GM21576 (cell line): Measurements from ENCODE around the gene ATP10A.

Source experiments
- ATAC-seq: cut with Tn5 transposase; IDR thresholded peaks from one replicate; pipeline ENCODE4 v1.9.1; 2021; ENCODE audit warnings: mild to moderate bottlenecking, moderate library complexity; ENCODE audit not compliant: unreplicated experiment

ATP10A gene

GRCh38 chr15:25863111-25863967 lies at the start of gene ATP10A:
Gene ATP10A, minus strand, starts transcription at chr15:25863327. Its CDS starts 231 bp downstream, at chr15:25863096.
- no peak for ATAC-seq

GRCh38 chr15:25912035-25912434 lies 48.9 kb upstream of the ATP10A start:
- ATAC-seq = no peak

GRCh38 chr15:25910832-25911231 lies 47.7 kb upstream of the ATP10A start:
- no peak for ATAC-seq

GRCh38 chr15:25909806-25910205 lies 46.7 kb upstream of the ATP10A start:
- ATAC-seq = no peak

GRCh38 chr15:25909325-25909724 lies 46.2 kb upstream of the ATP10A start:
- ATAC-seq = no peak

- ATAC-seq = no peak
Observed at GRCh38 chr15:25905140-25905539, 42.0 kb upstream of the ATP10A start.

GRCh38 chr15:25903024-25903581 lies 40.0 kb upstream of the ATP10A start:
- no peak for ATAC-seq

- ATAC-seq = no peak
Observed at GRCh38 chr15:25901811-25902605, 38.9 kb upstream of the ATP10A start.

- no peak for ATAC-seq
Observed at GRCh38 chr15:25900901-25901300, 37.8 kb upstream of the ATP10A start.

- no peak for ATAC-seq
Observed at GRCh38 chr15:25900431-25900830, 37.3 kb upstream of the ATP10A start.

GRCh38 chr15:25899870-25900269 lies 36.7 kb upstream of the ATP10A start:
- ATAC-seq = no peak

- ATAC-seq = no peak
Observed at GRCh38 chr15:25897658-25898057, 34.5 kb upstream of the ATP10A start.

- no peak for ATAC-seq
Observed at GRCh38 chr15:25894371-25894902, 31.3 kb upstream of the ATP10A start.

GRCh38 chr15:25893596-25893995 lies 30.5 kb upstream of the ATP10A start:
- no peak for ATAC-seq

GRCh38 chr15:25892126-25892525 lies 29.0 kb upstream of the ATP10A start:
- no peak for ATAC-seq

- no peak for ATAC-seq
Observed at GRCh38 chr15:25891081-25891480, 28.0 kb upstream of the ATP10A start.

- no peak for ATAC-seq
Observed at GRCh38 chr15:25890529-25890928, 27.4 kb upstream of the ATP10A start.

GRCh38 chr15:25887870-25888269 lies 24.7 kb upstream of the ATP10A start:
- ATAC-seq = no peak

- ATAC-seq = no peak
Observed at GRCh38 chr15:25886498-25887140, 23.5 kb upstream of the ATP10A start.

GRCh38 chr15:25884370-25884769 lies 21.2 kb upstream of the ATP10A start:
- ATAC-seq = no peak
